Measurements from ENCODE around the gene DES.

The DES gene

DNA sequence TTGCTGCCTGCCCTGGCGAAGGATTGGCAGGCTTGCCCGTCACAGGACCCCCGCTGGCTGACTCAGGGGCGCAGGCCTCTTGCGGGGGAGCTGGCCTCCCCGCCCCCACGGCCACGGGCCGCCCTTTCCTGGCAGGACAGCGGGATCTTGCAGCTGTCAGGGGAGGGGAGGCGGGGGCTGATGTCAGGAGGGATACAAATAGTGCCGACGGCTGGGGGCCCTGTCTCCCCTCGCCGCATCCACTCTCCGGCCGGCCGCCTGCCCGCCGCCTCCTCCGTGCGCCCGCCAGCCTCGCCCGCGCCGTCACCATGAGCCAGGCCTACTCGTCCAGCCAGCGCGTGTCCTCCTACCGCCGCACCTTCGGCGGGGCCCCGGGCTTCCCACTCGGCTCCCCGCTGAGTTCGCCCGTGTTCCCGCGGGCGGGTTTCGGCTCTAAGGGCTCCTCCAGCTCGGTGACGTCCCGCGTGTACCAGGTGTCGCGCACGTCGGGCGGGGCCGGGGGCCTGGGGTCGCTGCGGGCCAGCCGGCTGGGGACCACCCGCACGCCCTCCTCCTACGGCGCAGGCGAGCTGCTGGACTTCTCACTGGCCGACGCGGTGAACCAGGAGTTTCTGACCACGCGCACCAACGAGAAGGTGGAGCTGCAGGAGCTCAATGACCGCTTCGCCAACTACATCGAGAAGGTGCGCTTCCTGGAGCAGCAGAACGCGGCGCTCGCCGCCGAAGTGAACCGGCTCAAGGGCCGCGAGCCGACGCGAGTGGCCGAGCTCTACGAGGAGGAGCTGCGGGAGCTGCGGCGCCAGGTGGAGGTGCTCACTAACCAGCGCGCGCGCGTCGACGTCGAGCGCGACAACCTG lies at the start of gene DES:
DES (plus strand) TSS at position 223 of the 857 bp plus-strand sequence; CDS start at position 309, 86 bp downstream.
- no peak within 1 kb of the TSS for H3K27ac Mint-ChIP-seq
- no peak for ATAC-seq
- no peaks in the 10 kb centered on the region for H3K4me1 Mint-ChIP-seq
- no peak within 1 kb of the TSS for H3K4me3 Mint-ChIP-seq
- no peaks in the 10 kb centered on the region for H3K9me3 Mint-ChIP-seq
- no peaks in the 10 kb centered on the region for H3K36me3 Mint-ChIP-seq
- peaks cover 75% of the 10 kb centered on the region for H3K27me3 Mint-ChIP-seq

DNA sequence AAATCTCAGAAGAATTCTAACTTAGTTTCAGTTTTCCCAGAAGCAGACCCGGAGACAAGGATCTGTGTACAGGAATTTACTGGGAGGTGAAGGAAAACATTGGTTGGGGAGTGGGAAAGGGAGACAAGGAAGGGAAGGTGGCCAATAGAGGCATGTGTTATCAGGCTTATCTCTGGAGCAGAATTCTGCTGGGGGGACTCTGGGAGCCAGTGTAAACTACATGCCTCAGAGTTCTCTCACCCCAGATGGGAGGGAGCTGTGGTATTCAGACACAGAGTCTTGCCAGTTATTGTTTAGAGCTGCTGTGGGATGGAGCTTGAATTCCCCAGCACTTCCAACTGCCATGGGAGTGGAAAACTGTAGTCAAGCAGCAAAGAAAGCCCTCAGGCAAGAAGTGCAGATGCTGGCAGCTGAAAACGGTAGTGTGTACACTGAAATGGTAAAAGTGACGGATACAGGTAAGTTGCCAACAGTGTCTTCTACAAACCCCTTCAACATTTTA lies 49.4 kb upstream of the DES start:
- no peak for ATAC-seq
- Mint-ChIP-seq H3K27me3 (no peaks in the 10 kb centered on the region), H3K36me3 (peaks cover 12% of the 10 kb centered on the region)

DNA sequence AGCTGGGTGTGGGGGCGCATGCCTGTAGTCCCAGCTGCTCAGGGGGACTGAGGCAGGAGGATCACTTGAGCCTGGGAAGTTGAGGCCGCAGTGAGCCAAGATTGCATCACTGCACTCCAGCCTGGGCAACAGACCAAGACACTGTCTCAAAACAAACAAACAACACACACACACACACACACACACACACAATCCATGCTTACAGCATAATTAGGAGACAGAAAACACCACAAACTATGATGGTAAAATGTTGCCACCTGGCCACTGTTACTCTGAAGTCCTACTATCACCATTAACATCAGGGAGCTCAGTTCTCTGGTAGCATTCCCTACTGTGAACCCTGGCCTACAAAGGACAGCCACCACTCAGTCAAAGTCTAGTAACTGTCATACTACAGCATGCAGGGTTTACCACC lies 48.7 kb upstream of the DES start:
- H3K27me3 Mint-ChIP-seq, result no peaks in the 10 kb centered on the region
- H3K36me3 Mint-ChIP-seq, result peaks cover 19% of the 10 kb centered on the region
- H3K27ac Mint-ChIP-seq, result no peak overlapping the region
- H3K4me1 Mint-ChIP-seq, result no peaks in the 10 kb centered on the region
- H3K4me3 Mint-ChIP-seq, result no peak overlapping the region
- no peak for ATAC-seq
- no peaks in the 10 kb centered on the region for H3K9me3 Mint-ChIP-seq

More for the DNA sequence above, 49.4 kb upstream of the DES start:
- Mint-ChIP-seq H3K27ac (no peak overlapping the region), H3K4me3 (no peak overlapping the region), H3K9me3 (no peaks in the 10 kb centered on the region), H3K4me1 (no peaks in the 10 kb centered on the region)

DNA sequence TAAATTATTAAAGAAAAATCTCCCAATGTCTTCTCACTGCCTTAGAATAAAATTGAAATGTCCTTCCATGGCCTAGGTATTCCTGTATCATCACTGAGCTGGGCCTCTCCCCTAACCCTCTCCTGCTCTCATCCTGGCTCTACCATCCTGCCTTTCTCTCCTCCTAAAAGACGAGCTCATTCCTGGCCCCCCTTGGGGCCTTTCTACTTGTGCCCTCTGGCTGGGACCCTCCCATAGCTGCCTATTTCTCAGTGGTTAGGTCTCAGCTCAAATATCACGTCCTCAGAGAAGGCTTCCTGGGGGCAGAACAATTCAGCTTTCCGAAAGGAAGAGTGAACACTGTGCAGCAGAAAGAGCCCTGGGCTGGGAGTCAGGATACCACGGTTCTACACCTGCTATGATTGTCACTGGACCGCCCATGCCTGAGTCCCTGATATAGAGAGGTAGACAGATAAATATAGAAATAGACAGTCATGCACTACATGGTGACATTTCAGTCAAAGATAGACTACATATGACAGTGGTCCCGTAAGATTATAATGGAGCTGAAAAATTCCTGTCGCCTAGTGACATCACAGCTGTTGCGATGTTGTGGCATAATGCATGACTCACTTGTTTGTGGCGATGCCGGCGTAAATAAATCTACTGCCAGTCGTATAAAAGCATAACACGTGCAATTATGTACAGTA lies 39.9 kb upstream of the DES start:
- Mint-ChIP-seq H3K4me1 (no peaks in the 10 kb centered on the region), H3K27me3 (no peaks in the 10 kb centered on the region), H3K36me3 (peaks cover 68% of the 10 kb centered on the region), H3K4me3 (no peak overlapping the region), H3K9me3 (no peaks in the 10 kb centered on the region), H3K27ac (no peak overlapping the region)
- no peak for ATAC-seq

DNA sequence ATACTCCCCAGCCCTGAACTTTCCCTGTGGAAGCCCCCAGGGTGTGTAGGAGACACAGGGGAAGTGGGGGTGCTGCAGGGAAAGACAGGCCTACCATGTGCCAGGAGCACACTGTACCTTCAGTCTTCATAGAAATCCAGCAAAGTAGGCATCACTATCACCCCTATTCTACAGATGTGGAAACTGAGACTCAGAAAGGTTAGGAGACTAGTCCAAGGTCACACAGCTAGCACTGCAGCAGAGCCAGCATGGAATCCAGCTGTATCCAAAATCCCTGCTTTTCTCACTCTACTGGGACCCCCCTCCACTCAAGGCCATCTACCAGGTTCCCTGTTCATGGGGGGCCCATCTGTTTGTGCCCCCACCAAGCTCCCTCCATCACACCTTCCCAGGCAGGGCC lies 37.3 kb upstream of the DES start:
- H3K4me1 Mint-ChIP-seq, result peaks cover 9% of the 10 kb centered on the region
- H3K36me3 Mint-ChIP-seq, result peaks cover 71% of the 10 kb centered on the region
- H3K27ac Mint-ChIP-seq, result no peak overlapping the region
- no peak for ATAC-seq
- no peaks in the 10 kb centered on the region for H3K9me3 Mint-ChIP-seq
- no peak overlapping the region for H3K4me3 Mint-ChIP-seq
- no peaks in the 10 kb centered on the region for H3K27me3 Mint-ChIP-seq

DNA sequence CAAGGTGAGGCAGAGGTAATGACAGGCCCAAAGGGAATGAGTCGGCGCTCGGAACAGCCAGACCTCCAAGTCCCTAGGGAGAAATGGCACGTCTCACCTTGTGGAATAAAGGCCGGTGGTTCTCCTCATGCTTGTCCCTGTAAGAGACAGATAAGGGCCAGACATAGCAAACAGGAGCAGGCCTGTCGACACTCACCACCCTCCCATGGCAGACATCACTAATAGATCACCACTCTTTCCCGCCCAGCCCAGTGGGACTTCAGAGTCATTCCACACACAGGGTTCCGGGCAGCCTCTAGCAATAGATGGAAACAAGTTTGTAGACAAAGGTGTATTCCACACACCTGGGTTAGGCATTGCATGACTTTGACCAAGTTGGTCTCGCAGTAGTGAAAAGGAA lies 36.7 kb upstream of the DES start:
- H3K4me1 Mint-ChIP-seq, result peaks cover 14% of the 10 kb centered on the region
- H3K36me3 Mint-ChIP-seq, result peaks cover 73% of the 10 kb centered on the region
- no peaks in the 10 kb centered on the region for H3K9me3 Mint-ChIP-seq
- no peak overlapping the region for H3K27ac Mint-ChIP-seq
- no peak overlapping the region for H3K4me3 Mint-ChIP-seq
- no peak for ATAC-seq
- no peaks in the 10 kb centered on the region for H3K27me3 Mint-ChIP-seq

DNA sequence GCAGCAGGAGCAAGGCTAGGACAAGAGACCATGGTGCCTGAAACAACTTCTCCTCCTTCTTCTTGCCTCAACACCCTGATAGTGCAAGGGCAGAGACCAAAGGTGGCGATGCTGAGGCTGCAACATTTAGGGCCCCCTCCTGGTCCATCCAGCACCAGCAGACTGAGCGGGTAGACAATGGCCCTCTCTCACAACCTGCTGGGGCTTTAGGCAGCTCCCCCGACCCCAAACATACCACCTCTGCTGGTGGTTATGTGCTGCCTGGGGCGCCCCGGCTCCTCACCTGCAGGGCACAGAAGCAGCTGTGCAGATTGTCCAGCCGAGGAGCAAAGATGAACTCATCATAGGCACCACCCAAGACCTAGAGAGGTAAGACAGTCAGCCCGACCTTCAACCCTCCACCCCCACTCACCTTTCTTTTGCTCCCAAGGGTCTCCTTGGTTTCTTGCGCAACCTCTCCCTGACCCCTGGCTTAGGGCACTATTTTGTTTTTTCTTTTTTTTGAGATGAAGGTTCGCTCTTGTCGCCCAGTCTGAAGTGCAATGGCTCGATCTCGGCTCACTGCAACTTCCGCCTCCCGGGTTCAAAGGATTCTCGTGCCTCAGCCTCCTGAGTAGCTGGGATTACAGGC lies 34.0 kb upstream of the DES start:
- H3K4me1 Mint-ChIP-seq, result peaks cover 30% of the 10 kb centered on the region
- no peaks in the 10 kb centered on the region for H3K9me3 Mint-ChIP-seq
- no peak for ATAC-seq
- peaks cover 55% of the 10 kb centered on the region for H3K36me3 Mint-ChIP-seq
- no peaks in the 10 kb centered on the region for H3K27me3 Mint-ChIP-seq
- H3K4me3 Mint-ChIP-seq, result no peak overlapping the region
- no peak overlapping the region for H3K27ac Mint-ChIP-seq

DNA sequence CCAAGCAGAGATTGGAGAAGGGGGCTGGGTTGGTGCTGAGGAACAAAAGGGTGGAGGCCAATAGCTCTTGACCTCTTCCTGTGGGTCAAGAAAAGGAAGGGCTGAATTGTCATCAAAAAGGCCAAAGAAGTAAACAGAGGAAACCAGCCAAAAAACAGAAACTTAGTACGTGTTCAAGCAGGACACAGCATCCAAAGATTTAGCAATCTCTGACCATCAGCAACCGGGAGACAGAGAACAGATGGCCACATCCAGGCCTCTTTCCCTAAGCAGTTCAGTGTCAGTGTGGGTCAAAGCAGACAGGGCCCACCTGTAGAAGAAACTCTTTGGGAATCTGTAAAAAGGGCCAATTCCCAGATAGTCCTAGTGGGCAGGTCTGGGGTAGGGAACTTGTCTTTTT lies 33.3 kb upstream of the DES start:
- Mint-ChIP-seq H3K9me3 (no peaks in the 10 kb centered on the region), H3K36me3 (peaks cover 55% of the 10 kb centered on the region), H3K4me3 (no peak overlapping the region), H3K27me3 (no peaks in the 10 kb centered on the region), H3K4me1 (peaks cover 30% of the 10 kb centered on the region), H3K27ac (no peak overlapping the region)
- ATAC-seq, result no peak

DNA sequence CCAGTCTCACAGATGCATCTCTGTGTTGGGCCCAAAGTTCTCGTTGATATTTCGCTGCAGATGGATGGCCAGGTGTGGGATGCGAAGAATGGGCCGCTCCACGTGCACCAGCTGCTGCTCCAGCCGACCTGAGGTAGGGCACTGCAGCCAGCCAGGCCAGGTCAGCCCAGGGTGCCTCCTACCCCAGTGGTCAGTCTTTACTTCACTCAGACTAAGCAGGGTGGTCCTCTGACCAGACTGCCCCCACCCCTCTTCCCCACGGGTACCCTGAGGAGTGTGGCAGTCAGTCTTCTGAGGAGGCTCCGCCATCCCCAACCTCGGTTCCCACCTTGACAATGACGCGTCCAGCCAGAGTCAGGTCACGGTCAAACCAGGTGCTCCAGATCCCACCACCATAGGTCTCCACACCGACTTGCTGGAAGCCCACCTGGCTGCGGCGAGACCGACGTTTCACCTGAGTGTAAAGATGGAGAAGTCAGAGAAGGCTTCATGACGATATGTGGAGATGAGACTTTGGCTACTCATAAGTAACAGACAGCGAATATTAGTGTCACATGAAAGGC lies 32.1 kb upstream of the DES start:
- Mint-ChIP-seq H3K27me3 (no peaks in the 10 kb centered on the region), H3K27ac (no peak overlapping the region), H3K9me3 (no peaks in the 10 kb centered on the region), H3K4me3 (no peak overlapping the region), H3K4me1 (peaks cover 30% of the 10 kb centered on the region), H3K36me3 (peaks cover 49% of the 10 kb centered on the region)
- no peak for ATAC-seq

DNA sequence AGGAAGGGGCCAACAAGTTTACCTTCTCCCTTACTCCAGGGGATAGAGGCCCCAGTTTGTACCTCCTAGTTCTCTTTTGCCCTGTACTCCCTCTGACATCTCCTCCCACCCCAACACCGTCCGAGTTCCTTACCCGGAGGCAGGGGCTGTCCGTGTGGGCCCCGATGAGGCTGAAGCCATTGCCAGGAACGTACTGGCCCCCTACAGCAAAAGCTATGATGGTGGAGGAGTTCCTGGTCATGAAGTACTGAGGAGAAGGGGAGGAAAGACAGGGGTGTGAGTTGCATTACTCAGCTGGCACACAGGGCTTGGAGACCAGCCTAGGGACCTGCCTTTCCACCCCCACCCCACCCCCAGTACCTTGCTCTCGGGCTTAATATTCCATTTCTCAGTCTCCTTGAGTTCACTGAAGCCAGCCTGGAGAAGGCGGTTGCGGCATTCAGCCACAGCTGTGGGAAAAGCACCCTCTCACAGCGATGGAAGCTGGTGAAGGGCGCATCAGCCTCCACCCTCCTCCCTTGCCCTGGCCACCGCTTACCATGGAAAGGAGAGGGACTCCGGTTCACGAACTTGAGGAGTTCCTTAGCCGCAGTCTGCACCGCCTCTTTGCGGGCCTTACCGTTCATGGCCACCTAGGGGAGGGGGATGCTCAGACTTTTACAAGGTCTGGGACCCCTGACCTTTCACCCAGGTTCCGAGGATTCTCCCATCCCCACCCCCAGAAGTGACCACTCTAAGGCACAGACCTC lies 31.5 kb upstream of the DES start:
- Mint-ChIP-seq H3K9me3 (no peaks in the 10 kb centered on the region), H3K4me3 (peak overlapping the region; percentile 98), H3K4me1 (peaks cover 30% of the 10 kb centered on the region), H3K27me3 (no peaks in the 10 kb centered on the region), H3K27ac (peak overlapping the region; percentile 98), H3K36me3 (peaks cover 43% of the 10 kb centered on the region)
- ATAC-seq, result no peak

DNA sequence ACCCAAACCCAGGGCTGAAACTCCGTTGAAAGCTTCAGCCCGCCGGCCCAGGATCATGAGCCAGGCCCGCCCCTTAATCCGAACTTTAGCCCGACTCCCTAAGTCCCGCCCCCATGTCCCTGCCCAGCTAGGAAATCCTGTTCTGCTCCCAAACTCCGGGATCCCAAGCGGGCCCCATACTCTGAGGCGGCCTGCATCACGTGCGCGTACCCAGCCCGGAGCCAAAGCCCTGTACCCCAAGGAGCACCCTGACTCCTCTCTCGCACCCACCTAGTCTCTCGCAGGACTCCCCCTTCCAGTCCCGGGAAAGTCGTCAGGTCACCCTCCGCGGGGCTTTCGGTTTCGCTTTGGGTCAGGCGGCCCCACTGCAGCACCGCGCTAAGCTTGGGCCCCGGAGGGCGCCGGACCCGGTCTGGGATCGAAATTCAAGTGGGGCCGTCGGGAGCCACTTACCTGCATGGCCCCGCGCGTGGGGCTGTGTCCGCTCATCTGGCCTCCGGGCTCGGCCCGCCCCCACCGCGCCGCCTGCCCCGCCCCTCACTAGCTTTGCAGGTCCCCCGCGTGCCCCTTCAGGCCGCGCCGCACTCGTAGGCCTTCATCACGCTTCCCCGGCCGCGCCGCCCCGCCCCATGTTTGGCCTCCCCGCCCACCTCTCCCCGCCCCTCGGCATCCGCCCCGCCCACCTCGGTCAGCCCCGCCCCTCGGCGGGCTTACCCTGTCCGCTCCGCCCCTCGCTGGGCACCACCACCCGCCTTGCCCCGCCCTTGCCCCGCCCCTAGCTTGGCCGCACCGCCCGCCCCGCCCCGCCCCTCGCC lies 30.7 kb upstream of the DES start, which contains the start of gene DNPEP:
DNPEP (minus strand) TSS at position 607 of the 815 bp plus-strand sequence; CDS start at position 489, 118 bp downstream.
- Mint-ChIP-seq H3K36me3 (peaks cover 35% of the 10 kb centered on the region), H3K27ac (peak within 1 kb of the TSS; percentile 98), H3K4me3 (peak within 1 kb of the TSS; percentile 98), H3K27me3 (no peaks in the 10 kb centered on the region), H3K4me1 (peaks cover 30% of the 10 kb centered on the region), H3K9me3 (no peaks in the 10 kb centered on the region)
- peak; percentile 83 for ATAC-seq

DNA sequence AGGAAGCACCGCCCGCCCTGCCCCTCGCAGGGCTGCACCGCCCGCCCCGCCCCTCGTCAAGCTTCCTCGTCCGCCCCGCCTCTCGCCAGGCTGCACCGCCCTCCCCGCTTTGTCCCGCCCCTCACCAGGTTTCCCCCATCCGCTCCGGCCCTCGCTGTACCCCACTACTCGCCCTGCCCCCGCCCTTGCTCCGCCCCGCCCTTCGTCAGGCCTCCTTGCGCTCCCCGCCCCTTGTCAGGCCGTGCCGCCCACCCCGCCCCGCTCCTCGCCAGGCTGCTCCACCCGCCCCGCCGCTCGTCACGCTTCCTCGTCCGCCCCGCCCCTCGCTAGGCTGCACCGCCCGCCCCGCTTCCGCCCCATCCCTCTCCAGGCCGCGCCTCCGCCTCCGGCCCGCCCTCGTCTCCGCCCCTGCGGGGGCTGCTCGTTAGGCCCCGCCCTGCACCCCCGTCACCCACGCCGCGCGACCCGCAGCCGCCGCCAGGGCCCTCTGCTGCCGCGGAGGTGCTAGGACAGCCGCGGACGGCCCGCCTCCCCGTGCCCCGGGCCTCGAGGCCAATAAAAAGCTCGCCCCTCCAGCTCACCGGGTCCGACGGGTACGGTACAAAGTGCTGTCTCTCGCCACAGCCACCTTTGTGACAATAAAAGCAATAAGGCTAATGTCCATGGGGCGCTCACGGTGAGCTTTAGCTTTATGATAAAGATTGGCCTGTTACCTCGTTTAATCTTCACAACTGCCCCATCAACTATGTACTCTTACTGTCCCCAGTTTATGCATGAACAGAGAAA lies 29.9 kb upstream of the DES start:
- peak overlapping the region; percentile 98 for H3K27ac Mint-ChIP-seq
- H3K4me1 Mint-ChIP-seq, result peaks cover 30% of the 10 kb centered on the region
- no peaks in the 10 kb centered on the region for H3K27me3 Mint-ChIP-seq
- ATAC-seq, result peak; percentile 92
- peaks cover 3% of the 10 kb centered on the region for H3K9me3 Mint-ChIP-seq
- H3K4me3 Mint-ChIP-seq, result peak overlapping the region; percentile 98
- peaks cover 27% of the 10 kb centered on the region for H3K36me3 Mint-ChIP-seq

DNA sequence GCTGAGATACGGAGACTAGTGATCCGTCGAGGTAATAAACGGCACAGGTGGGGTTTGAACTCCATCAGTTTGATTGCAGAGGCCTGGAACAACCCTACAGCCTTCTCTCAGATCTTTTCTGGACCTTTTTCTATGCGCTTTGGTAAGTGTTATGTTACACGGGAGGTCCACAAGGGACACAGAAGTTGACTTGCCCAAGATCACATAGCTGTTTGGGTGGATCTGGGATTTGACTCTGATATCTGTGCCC lies 29.3 kb upstream of the DES start:
- ATAC-seq, result no peak
- peaks cover 3% of the 10 kb centered on the region for H3K9me3 Mint-ChIP-seq
- peaks cover 21% of the 10 kb centered on the region for H3K36me3 Mint-ChIP-seq
- peak overlapping the region; percentile 98 for H3K4me3 Mint-ChIP-seq
- peaks cover 30% of the 10 kb centered on the region for H3K4me1 Mint-ChIP-seq
- H3K27me3 Mint-ChIP-seq, result peaks cover 4% of the 10 kb centered on the region
- peak overlapping the region; percentile 98 for H3K27ac Mint-ChIP-seq
